ENCODE results near the gene TAF4.

Gene TAF4

DNA sequence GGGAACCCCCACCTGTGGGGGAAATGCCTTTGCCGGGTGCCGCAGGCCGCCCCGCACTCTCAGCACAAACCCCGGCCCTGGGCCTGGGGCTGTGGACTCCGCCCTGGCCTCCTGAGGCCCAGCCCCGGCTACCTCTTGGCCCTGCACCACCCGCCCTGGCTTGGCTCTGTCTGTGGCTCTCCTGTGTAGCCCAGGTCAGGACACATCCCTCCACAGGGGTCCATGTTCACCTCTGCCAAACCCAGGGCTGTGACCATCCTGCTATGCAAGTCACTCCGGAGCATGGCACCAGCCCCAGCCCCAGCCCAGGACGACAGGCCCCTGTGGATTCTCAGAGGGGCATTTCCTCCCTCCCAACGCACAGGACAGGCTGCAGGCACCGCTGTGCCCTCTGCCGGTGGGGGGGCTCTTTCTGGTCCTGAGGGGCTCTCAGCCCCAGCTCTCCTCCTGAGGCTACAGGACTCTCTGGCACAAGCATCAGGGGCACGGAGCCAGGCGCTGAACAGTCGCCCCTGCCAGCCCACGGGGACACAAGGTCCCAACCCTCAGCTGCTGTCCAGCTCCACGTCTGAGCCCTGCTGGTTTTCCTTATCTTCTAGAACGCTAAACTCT is 45.7 kb downstream of the TAF4 start:
- H3K4me3 ChIP-seq (ENCODE audit: low read depth, low read length) = no peak overlapping the region
- TF ChIP-seq, protein P1, sequence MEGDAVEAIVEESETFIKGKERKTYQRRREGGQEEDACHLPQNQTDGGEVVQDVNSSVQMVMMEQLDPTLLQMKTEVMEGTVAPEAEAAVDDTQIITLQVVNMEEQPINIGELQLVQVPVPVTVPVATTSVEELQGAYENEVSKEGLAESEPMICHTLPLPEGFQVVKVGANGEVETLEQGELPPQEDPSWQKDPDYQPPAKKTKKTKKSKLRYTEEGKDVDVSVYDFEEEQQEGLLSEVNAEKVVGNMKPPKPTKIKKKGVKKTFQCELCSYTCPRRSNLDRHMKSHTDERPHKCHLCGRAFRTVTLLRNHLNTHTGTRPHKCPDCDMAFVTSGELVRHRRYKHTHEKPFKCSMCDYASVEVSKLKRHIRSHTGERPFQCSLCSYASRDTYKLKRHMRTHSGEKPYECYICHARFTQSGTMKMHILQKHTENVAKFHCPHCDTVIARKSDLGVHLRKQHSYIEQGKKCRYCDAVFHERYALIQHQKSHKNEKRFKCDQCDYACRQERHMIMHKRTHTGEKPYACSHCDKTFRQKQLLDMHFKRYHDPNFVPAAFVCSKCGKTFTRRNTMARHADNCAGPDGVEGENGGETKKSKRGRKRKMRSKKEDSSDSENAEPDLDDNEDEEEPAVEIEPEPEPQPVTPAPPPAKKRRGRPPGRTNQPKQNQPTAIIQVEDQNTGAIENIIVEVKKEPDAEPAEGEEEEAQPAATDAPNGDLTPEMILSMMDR (IDR thresholded peaks at IDR 0.05; ENCODE audit: borderline replicate concordance, insufficient read depth, low read depth, low read length) = no peak

DNA sequence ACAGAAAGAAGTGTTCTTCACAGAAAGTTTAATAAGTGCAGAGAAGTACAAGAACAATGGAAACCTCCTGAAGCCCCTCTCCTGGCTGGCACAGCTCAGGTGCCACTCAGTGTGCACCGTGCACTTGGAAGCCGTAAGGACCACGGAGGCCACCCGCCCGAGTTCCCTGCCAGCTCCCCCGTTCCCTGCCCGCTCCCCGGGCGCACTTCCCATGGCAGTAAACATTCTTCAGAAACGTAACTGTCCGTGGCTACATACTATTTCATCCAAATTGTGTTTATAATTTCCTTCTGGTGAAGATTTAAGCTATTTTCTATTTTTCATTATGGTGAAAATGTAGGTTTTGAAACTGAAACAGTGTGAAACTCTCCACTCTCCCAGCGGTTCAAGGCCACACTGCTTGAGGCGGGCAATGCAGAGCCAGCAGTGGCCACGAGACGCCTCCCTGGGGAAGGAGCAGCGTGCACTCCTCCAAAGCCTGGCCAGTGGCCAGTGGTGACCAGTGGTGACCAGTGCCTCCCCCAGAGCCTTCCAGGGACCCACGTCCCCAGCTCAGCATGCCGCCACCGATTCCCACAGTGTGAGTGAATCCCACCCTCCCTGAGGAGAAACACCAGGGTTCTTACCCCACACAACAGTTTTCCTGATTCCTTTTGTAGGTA is 46.4 kb downstream of the TAF4 start:
- TF ChIP-seq, protein P1 (IDR thresholded peaks at IDR 0.05; ENCODE audit: borderline replicate concordance, insufficient read depth, low read depth, low read length) = no peak
- H3K4me3 ChIP-seq (ENCODE audit: low read depth, low read length) = no peak overlapping the region

DNA sequence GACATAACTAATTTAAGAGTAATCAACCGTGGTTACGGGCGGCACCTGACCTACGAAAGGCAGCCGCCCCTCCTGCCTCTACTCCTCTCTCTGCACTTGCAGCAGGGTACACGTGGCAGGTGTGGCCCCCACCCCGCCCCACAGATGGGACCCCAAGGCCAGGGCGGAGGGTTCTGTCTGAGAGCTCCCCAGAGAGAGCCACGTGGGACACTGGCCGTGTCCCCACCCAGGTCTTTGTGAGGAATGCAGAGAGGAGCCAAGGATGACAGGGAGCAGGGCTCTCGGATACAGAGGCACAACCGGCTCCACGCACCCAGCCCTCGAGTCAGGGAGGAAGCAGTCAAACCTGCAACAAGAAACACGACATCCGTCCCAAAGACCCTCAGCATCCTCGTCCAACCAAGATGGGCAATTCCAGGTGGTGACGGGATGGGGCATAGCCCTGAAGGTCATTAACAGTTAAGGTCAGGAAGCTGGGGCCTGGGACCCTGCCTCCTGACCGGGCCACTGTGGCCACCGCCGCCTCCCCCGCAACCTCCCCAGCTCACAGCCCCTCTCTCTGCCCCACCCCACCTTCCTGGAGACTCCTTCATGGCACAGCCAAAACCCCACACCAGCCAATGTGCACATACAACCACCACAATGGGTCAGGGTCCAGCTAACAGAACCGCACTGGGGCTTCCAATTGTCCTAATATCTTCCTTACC is 47.1 kb downstream of the TAF4 start:
- no peak overlapping the region for H3K4me3 ChIP-seq (ENCODE audit: low read depth, low read length)
- TF ChIP-seq, protein P1 (IDR thresholded peaks at IDR 0.05; ENCODE audit: borderline replicate concordance, insufficient read depth, low read depth, low read length) = no peak

DNA sequence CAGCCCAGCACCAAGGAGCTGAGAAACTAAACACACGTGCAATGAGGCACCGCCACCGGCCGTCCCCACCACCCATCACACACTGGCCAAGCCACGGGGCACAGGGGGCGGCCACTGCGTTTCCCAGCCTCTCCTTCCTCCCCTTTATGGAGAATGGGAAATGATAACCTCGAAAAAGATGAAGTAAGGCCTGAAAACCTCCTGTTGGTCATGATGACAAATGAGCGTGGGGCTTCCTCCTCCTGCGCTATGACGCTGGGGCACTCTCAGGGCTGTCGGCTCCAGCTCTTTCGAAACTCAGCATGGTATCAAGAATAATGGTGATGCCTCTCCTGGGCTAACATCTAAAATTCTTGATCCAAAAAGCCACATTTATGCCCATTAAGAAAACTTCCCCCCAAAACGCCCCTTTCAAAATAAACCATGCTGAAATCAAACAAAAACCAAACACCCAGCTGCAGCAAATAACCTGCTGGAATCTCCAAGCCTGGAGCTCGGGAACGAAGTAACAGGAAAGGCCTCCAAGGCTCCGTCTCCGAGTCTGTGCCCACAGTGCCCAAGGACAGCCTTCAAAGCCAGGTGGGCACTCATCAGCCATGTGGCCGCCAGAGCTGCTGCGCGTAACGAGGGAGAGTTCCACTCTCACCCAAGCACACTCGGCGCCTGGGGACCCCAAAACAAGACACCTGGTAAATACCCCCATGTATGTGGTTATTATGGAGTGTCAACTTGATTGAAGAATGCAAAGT is 50.0 kb downstream of the TAF4 start:
- no peak overlapping the region for H3K4me3 ChIP-seq (ENCODE audit: low read depth, low read length)
- TF ChIP-seq, protein P1 (IDR thresholded peaks at IDR 0.05; ENCODE audit: borderline replicate concordance, insufficient read depth, low read depth, low read length) = no peak

DNA sequence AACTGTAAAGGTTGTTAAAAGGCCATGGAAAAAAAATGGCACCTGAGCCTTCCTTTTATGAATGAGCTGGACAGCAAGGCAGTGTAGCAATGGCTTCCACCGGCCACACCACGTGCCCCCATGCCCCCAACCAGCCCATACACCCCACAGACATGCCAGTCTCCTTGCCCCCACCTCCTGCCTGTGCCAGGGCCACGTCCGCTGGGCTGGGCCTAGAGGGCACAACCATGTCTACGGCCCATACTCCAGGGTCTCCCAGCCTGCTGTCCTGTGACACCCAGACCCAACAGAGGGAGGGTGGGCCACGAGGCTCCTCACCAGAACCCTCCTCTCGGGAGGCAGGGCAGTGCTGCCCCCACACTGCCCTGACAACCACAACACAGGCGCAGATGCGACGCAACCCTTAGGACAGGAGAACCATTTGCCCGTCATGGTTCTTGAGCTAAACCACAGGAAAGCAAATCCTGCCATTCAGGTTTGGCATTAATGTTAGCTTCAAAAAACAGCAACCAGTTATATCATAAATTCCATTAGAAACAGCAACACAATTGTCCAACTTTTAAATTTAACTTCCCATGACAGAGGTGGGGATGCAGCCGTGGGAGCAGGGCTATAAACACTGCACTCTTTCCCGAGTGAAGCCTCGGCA is 50.7 kb downstream of the TAF4 start:
- H3K4me3 ChIP-seq (ENCODE audit: low read depth, low read length) = no peak overlapping the region
- TF ChIP-seq, protein P1 (IDR thresholded peaks at IDR 0.05; ENCODE audit: borderline replicate concordance, insufficient read depth, low read depth, low read length) = no peak

DNA sequence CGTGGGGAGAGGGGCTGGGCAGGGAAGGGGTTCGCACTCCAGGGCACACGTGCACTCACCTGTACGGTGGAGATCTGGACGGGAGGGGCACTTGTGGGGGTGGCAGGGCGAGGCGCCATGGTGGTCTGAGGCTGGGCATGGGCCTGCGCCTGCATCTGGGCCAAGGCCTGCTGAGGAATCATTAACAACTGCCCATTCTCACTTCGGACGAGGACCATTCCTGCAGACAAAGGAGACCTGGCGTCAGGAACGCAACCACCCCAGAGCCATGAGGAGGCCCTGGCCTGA is 51.2 kb downstream of the TAF4 start:
- no peak overlapping the region for H3K4me3 ChIP-seq (ENCODE audit: low read depth, low read length)
- TF ChIP-seq, protein P1 (IDR thresholded peaks at IDR 0.05; ENCODE audit: borderline replicate concordance, insufficient read depth, low read depth, low read length) = no peak
